Stomach (tissue), 9 donors: ENCODE measurements around the gene PSD2. TPM values are rescaled to one million over a fixed set of nuclear protein-coding genes. Genes with fewer than 3 reads are reported as not detected.

Experiments used
- DNase-seq, 2 donors: peaks; one replicate each; pipeline versions ENCODE4 v3.0.0 to v3.0.0-alpha.2; 2013 to 2019
- H3K27ac ChIP-seq, 5 donors: fragments of 200-600 bp in 4 of 5; sonication (generic) in 4 of 5; one replicate each; pipeline ENCODE4 v1.5.1; 2013 to 2019; ENCODE audit warnings: mild to moderate bottlenecking in 1 of 5, moderate library complexity in 1 of 5
- H3K27me3 ChIP-seq, 3 donors: fragments of 200-600 bp; sonication (generic); one replicate each; pipeline ENCODE4 v1.5.1; 2017 to 2019; ENCODE audit warnings: mixed run types in 1 of 3
- H3K36me3 ChIP-seq, 4 donors: fragments of 200-600 bp; sonication (generic); 1 replicate in 3 of 4; 2 replicates in 1 of 4; pipeline ENCODE4 v1.5.1; 2016 to 2019
- H3K4me1 ChIP-seq, 4 donors: fragments of 200-600 bp; sonication (generic); one replicate each; pipeline ENCODE4 v1.5.1; 2016 to 2019
- H3K4me3 ChIP-seq, 4 donors: fragments of 200-600 bp; sonication (generic) in 3 of 4; one replicate each; pipeline ENCODE4 v1.5.1; 2016 to 2019; ENCODE audit warnings: mild to moderate bottlenecking in 1 of 4
- H3K9me3 ChIP-seq, 4 donors: fragments of 200-600 bp; sonication (generic); one replicate each; pipeline ENCODE4 v1.5.1; 2016 to 2019
- CTCF ChIP-seq, 7 experiments: fragments of 450-650 bp in 4 of 7; fragments of 200-600 bp in 3 of 7; sonication (generic) in 3 of 7; IDR thresholded peaks; one replicate each; pipeline ENCODE4 v1.5.1; 2016 to 2019; ENCODE audit warnings: antibody characterized with exemption in 7 of 7, control low read depth in 2 of 7, mild to moderate bottlenecking in 1 of 7
- EP300 ChIP-seq: sonication (generic); formaldehyde crosslinking; IDR thresholded peaks from one replicate; pipeline ENCODE4 v1.6.1; 2017; ENCODE audit warnings: antibody characterized with exemption
- POLR2A ChIP-seq, 4 donors: fragments of 450-650 bp; IDR thresholded peaks; one replicate each; pipeline ENCODE4 v1.6.1; 2016; ENCODE audit warnings: antibody characterized with exemption in 4 of 4, control low read depth in 2 of 4, mild to moderate bottlenecking in 1 of 4, moderate library complexity in 1 of 4
- POLR2AphosphoS5 ChIP-seq, 3 donors: sonication (generic); formaldehyde crosslinking; IDR thresholded peaks; one replicate each; pipeline ENCODE4 v1.6.1; 2016; ENCODE audit warnings: antibody characterized with exemption in 3 of 3
- WGBS, 5 donors: extraction: QIAGEN DNeasy Blood & Tissue Kit in 3 of 5; methylation state at CpG; one replicate each; pipeline versions ENCODE4 v1.1.5 to v1.1.7; 2013 to 2018; 5-methylcytosine and 5-hydroxymethylcytosine counted together
- intact Hi-C: fragments of 100-400 bp; cut with DNase I; formaldehyde crosslinking; loops from one replicate; pipeline ENCODE4 v1.15.1; 2023; ENCODE audit warnings: low total_unique reads
- polyA plus RNA-seq, 3 donors: library from polyadenylated mRNA; stranded (reverse); fragments of 200-250 nt; gene quantifications; one replicate each; pipeline ENCODE4 v1.2.3, GENCODE V29; 2013
- total RNA-seq, 5 donors: library from RNA; depleted of rRNA; stranded (reverse); fragments of >200 nt; gene quantifications; one replicate each; pipeline versions ENCODE4 v1.1.0 to v1.2.3, GENCODE V29; 2014 to 2016
- donor health status: healthy with polysubstance abuse.
- donor health status: Bipolar disorder and iron deficiency.
- donor health status: healthy.

PSD2 gene
- total and polyA plus RNA-seq, 8 donors: 0.05 to 0.73 TPM; not detected in 6

GRCh38 chr5:139760066-139761056, 35.2 kb upstream of the PSD2 start:
- WGBS, 5 donors: 53 to 67% (median 59%) methylated on average over 6 of the region's 6 CpGs
- Histone ChIP-seq H3K4me3 (no peak overlapping the region), H3K27me3 (peaks cover 10 to 70% (median 33%) of the 10 kb centered on the region in 3 donors), H3K4me1 (peaks cover 19 to 26% (median 23%) of the 10 kb centered on the region in 4 donors), H3K27ac (no peak overlapping the region), H3K9me3 (no peaks in the 10 kb centered on the region), H3K36me3 (no peaks in the 10 kb centered on the region)
- intact Hi-C loops: loop anchor here (10.0 kb wide), 1 partner anchor 66 kb away; no protein-coding TSS in a partner anchor
- DNase-seq: peak in 1 of 2 donors; percentile 20
- TF ChIP-seq POLR2AphosphoS5 (IDR thresholded peaks at IDR 0.05) (no peak), EP300 (no peak), POLR2A (IDR thresholded peaks at IDR 0.05) (no peak), CTCF (IDR thresholded peaks at IDR 0.05) (no peak)

GRCh38 chr5:139761057-139761450, 34.6 kb upstream of the PSD2 start:
- TF ChIP-seq EP300: no peak
- TF ChIP-seq POLR2AphosphoS5 (IDR thresholded peaks at IDR 0.05): no peak
- TF ChIP-seq POLR2A (IDR thresholded peaks at IDR 0.05): no peak
- no peak for TF ChIP-seq CTCF (IDR thresholded peaks at IDR 0.05)

GRCh38 chr5:139761501-139761900, 34.1 kb upstream of the PSD2 start:
- 61 to 74% (median 70%) methylated on average over 4 of the region's 4 CpGs for WGBS, 5 donors
- H3K4me1 ChIP-seq: peaks cover 8 to 22% (median 20%) of the 10 kb centered on the region in 4 donors
- no peaks in the 10 kb centered on the region for H3K9me3 ChIP-seq
- intact Hi-C loops: loop anchor here (10.0 kb wide), 1 partner anchor 67 kb away; no protein-coding TSS in a partner anchor
- no peak for TF ChIP-seq POLR2A (IDR thresholded peaks at IDR 0.05)
- no peak for TF ChIP-seq CTCF (IDR thresholded peaks at IDR 0.05)
- no peak for TF ChIP-seq EP300
- no peak for TF ChIP-seq POLR2AphosphoS5 (IDR thresholded peaks at IDR 0.05)
- no peaks in the 10 kb centered on the region for H3K36me3 ChIP-seq
- DNase-seq: peak in 1 of 2 donors; percentile 13
- no peak overlapping the region for H3K4me3 ChIP-seq
- H3K27ac ChIP-seq: no peak overlapping the region
- peaks cover 6 to 59% (median 21%) of the 10 kb centered on the region in 3 donors for H3K27me3 ChIP-seq

More at GRCh38 chr5:139761057-139761450, 34.6 kb upstream of the PSD2 start:
- Histone ChIP-seq H3K36me3 (no peaks in the 10 kb centered on the region), H3K9me3 (no peaks in the 10 kb centered on the region), H3K27ac (no peak overlapping the region), H3K4me1 (peaks cover 12 to 26% (median 22%) of the 10 kb centered on the region in 4 donors), H3K4me3 (no peak overlapping the region), H3K27me3 (peaks cover 10 to 63% (median 26%) of the 10 kb centered on the region in 3 donors)
- 90 to 95% (median 92%) methylated on average over 3 of the region's 3 CpGs for WGBS, 5 donors
- peak in 1 of 2 donors; percentile 6 for DNase-seq
- intact Hi-C loops: loop anchor here (10.0 kb wide), 1 partner anchor 66 kb away; no protein-coding TSS in a partner anchor

GRCh38 chr5:139762615-139763170, 32.9 kb upstream of the PSD2 start:
- WGBS, 5 donors: 76 to 85% (median 79%) methylated on average over 10 of the region's 10 CpGs
- intact Hi-C loops: loop anchor here (10.0 kb wide), 1 partner anchor 68 kb away; no protein-coding TSS in a partner anchor
- H3K27me3 ChIP-seq: peaks cover 6 to 49% (median 20%) of the 10 kb centered on the region in 3 donors
- H3K27ac ChIP-seq: no peak overlapping the region
- H3K4me1 ChIP-seq: peaks cover 8 to 22% (median 21%) of the 10 kb centered on the region in 4 donors
- H3K36me3 ChIP-seq: no peaks in the 10 kb centered on the region
- H3K4me3 ChIP-seq: no peak overlapping the region
- TF ChIP-seq POLR2AphosphoS5 (IDR thresholded peaks at IDR 0.05) (no peak), POLR2A (IDR thresholded peaks at IDR 0.05) (no peak), EP300 (no peak), CTCF (IDR thresholded peaks at IDR 0.05) (no peak)
- H3K9me3 ChIP-seq: no peaks in the 10 kb centered on the region
- peak in 1 of 2 donors; percentile 12 for DNase-seq
